ENCODE results near the gene ARHGAP27.
"Not testable (repeated sequence)": the region's sequence is repeated elsewhere in the genome, so short reads cannot be mapped to it uniquely, and the experiment has no call there.

ARHGAP27 gene

DNA sequence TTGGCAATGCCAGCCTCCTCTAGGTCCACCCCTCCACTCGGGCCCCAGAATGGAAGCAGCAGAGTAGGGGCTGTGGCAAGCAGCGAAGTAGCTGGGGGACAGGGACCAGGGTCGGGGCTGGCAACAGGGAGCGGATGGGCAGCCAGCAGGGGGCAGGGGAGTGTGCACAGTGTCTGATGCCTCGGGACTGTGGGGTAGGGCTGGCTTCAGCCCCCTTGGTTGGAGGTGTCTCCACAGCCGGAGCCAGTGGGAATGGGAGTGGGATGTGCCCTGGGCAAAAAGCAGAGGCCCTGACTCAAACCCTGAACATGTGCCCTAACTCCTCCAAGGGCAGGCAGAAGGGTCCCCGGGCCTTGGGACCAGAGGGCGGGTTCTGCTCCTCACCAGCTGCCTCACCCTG is 18.5 kb upstream of the ARHGAP27 start:
- in situ Hi-C loops (cut with MboI; ENCODE audit: low pct_unique_long_range_greater_than_20kb, low sequenced_read_pairs, unreplicated experiment) = no loop called here
- TF ChIP-seq, protein P1, sequence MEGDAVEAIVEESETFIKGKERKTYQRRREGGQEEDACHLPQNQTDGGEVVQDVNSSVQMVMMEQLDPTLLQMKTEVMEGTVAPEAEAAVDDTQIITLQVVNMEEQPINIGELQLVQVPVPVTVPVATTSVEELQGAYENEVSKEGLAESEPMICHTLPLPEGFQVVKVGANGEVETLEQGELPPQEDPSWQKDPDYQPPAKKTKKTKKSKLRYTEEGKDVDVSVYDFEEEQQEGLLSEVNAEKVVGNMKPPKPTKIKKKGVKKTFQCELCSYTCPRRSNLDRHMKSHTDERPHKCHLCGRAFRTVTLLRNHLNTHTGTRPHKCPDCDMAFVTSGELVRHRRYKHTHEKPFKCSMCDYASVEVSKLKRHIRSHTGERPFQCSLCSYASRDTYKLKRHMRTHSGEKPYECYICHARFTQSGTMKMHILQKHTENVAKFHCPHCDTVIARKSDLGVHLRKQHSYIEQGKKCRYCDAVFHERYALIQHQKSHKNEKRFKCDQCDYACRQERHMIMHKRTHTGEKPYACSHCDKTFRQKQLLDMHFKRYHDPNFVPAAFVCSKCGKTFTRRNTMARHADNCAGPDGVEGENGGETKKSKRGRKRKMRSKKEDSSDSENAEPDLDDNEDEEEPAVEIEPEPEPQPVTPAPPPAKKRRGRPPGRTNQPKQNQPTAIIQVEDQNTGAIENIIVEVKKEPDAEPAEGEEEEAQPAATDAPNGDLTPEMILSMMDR (IDR thresholded peaks at IDR 0.05; ENCODE audit: extremely low read depth, insufficient read depth, missing control alignments) = peak; percentile 33
- no peak for DNase-seq (ENCODE audit: low spot score)

DNA sequence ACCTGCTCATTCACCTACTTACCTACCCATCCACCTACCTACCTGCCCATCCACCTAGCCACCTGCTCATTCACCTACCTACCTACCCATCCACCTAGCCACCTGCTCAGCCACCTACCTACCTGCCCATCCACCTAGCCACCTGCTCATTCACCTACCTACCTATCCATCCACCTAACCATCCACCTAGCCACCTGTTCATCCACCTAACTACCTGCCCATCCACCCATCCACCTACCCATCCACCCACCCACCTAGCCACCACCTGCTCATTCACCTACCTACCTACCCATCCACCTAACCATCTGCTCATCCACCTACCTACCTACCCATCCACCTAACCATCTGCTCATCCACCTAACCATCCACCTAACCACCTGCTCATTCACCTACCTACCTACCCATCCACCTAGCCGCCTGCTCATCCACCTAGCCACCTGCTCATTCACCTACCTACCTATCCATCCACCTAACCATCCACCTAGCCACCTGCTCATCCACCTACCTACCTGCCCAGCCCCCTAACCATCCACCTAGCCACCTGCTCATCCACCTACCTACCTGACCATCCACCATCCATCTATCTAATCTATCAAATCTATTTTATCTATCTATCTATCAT is 17.1 kb upstream of the ARHGAP27 start:
- in situ Hi-C loops (cut with MboI; ENCODE audit: low pct_unique_long_range_greater_than_20kb, low sequenced_read_pairs, unreplicated experiment); DNase-seq (ENCODE audit: low spot score): not testable (repeated sequence)

DNA sequence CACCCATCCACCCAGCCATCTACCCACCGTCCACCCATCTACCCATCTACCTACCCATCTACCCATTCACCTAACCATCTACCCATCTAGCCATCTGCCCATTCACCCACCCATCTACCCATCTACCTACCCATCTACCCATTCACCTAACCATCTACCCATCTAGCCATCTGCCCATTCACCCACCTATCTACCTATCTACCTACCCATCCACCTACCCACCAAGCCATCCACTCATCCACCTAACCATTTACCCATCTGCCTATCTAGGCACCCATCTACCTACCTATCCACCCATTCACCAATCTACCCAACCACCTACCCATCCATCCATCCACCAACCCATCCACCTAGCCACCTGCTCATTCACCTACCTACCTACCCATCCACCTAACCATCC is 16.6 kb upstream of the ARHGAP27 start:
- in situ Hi-C loops (cut with MboI; ENCODE audit: low pct_unique_long_range_greater_than_20kb, low sequenced_read_pairs, unreplicated experiment); DNase-seq (ENCODE audit: low spot score): not testable (repeated sequence)

DNA sequence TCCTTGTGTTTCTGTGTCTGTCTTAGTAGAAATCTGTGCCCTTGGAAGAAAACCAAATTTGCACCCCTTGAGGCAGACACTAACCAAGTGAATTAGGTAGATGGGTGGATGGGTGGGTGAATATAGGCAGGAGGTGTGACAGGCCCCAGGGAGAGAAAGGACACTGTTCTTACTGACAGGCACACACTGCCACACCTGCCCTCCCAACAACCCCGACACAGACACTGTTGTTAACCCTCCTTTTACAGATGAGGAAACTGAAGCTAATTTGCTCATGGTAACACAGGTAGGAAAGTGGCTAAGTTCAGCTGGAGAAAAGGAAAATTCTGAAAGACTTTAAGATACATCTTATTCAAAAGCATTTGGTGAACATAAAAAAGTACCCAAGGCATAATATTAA is 15.8 kb upstream of the ARHGAP27 start:
- in situ Hi-C loops (cut with MboI; ENCODE audit: low pct_unique_long_range_greater_than_20kb, low sequenced_read_pairs, unreplicated experiment); DNase-seq (ENCODE audit: low spot score): not testable (repeated sequence)

DNA sequence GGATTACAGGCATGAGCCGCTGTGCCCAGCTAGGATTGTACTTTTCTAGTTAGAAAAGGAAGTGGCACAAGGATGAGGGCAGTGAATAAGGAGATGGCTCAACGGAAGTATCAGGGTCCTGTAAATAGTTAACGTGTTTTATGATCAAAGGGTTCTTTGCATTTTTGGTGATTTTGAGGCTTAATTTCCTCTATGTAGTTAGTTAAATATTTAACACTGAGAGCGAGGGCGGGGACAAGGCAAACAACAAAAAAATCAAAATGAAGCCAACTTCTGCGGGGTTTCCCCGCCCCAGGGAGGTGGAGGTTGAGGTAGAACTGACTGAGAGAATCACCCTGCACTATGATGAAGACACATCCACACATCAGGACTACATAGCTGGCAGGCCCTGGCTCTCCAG is 15.4 kb upstream of the ARHGAP27 start:
- DNase-seq (ENCODE audit: low spot score); in situ Hi-C loops (cut with MboI; ENCODE audit: low pct_unique_long_range_greater_than_20kb, low sequenced_read_pairs, unreplicated experiment): not testable (repeated sequence)

DNA sequence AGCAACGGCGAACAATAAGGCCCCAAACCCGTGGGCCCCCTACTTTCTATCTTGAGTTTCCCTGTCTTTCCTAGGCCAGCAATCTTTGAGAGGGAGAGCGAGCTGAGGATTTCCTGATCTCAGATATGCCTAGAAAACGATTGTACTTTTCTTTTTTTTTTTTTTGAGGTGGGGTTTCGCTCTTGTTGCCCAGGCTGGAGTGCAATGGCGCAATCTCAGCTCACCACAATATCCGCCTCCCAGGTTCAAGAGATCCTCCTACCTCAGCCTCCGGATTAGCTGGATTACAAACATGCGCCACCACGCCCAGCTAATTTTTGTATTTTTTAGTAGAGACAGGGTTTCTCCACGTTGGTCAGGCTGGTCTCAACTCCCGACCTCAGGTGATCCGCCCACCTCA is 15.0 kb upstream of the ARHGAP27 start:
- DNase-seq (ENCODE audit: low spot score); in situ Hi-C loops (cut with MboI; ENCODE audit: low pct_unique_long_range_greater_than_20kb, low sequenced_read_pairs, unreplicated experiment): not testable (repeated sequence)

DNA sequence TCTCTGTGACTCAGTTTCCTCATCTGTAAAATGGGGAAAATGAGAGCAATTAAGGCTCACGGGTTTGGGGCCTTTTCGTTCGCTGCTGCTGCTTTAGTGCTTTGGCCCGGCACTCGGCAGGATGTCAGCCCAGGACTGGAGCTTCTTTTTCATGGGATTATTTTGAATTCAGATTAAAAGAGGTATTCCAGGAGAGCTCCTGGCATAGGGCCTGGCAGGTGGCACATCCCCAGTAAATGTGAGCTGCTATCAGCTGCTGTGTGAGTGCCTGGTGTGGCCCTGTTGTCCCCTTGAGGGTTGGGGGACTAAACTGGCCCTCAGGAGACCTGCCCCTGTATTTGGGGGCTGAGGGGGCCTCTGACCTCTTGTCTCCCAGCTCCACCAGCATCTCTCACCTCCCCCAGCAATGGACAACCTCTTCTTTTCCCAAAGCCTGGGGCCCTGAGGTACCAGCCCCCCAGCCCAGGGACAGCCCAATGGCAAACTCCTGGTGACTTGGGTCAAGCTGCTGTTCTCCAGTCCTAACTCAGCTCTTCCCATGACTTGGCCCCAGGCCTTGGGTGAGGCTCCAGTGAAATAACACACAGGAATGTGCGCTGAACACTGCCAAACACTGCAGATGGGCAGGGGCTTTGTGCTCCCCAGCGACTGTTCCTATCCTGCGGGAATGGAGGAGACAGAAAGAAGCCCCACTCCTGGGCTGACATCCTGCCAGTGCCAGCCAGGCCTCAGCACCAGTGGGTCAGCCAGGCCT is 14.4 kb upstream of the ARHGAP27 start:
- in situ Hi-C loops (cut with MboI; ENCODE audit: low pct_unique_long_range_greater_than_20kb, low sequenced_read_pairs, unreplicated experiment); DNase-seq (ENCODE audit: low spot score): not testable (repeated sequence)

DNA sequence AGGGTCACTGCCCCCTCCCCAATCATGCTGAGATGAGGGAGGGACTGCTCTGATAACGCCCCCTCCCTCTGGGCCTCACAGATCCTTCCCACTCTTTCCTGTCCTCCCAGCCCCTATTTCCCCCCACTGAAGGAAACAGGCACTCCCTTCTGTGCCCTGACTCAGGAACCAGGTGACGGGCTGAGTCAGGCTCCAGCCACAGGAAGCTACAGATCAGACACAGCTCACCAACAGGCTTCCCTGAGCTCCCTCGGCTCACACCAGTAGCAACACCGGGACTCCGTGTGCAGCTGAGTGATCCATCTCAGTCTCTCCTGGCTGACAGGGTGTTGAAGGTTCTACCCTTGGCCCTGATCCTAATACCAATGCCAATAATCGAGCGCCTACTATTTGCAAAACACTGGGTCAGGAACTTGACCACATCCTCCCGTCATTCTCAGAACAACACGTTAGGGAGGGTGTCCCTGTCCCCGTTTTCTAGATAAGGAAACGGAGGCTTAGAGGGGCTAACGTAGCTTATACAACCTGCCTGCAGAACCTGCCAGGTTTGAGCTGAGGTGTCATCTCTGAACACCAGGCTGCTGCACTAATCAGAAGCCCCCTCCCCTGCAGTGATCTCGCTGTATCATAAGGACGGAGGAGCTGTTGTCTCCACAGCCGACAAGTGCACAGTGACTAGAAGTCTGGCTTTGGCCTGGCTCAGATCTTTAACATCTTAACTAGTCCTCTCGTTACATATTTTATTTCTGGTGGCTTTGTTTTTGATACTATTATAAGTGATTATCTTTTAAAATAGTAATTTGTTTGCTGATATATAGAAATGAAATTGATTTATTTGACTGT is 13.5 kb upstream of the ARHGAP27 start:
- in situ Hi-C loops (cut with MboI; ENCODE audit: low pct_unique_long_range_greater_than_20kb, low sequenced_read_pairs, unreplicated experiment); DNase-seq (ENCODE audit: low spot score): not testable (repeated sequence)

DNA sequence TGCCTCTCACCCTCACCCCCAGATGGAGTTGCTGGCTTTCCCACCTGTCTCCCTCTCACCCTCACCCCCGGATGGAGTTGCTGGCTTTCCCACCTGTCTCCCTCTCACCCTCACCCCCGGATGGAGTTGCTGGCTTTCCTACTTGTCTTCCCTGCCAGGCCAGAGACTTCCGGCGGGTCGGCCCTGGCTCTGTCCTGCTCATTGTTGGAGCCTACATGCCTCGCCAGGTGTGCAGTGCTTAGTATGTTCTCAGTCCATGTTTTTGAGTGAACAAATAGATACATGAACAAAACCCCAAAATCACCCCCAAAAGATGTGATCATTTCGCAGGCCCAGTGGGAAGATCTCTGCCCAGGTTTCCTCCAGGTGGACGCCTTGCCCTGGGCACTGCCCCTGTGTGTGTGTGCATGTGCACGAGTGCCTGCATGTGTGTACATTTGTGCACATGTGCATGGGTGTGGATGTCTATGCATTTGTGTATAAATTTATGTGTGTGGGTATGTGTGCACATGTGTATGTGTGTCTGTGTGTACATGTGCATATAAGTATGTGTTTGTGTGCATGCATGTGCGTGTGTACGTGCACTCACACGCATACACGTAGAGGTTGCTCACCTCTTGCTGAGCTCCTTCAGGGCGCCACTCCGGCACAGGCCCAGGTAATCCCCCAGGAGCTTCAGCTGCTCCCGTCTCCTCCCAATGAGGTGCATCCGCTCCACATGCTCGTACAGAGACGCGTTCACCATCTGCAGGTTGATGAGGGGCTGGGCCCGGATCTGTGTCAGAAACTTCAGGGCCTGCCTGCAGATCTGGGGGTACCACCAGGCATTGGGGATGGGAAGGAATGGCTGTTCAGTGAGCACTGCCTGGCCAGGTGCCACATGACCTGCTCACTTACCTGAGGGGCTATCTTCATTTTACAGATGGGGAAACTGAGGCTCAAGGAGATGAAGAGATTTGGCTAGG is 12.5 kb upstream of the ARHGAP27 start:
- in situ Hi-C loops (cut with MboI; ENCODE audit: low pct_unique_long_range_greater_than_20kb, low sequenced_read_pairs, unreplicated experiment); DNase-seq (ENCODE audit: low spot score): not testable (repeated sequence)

DNA sequence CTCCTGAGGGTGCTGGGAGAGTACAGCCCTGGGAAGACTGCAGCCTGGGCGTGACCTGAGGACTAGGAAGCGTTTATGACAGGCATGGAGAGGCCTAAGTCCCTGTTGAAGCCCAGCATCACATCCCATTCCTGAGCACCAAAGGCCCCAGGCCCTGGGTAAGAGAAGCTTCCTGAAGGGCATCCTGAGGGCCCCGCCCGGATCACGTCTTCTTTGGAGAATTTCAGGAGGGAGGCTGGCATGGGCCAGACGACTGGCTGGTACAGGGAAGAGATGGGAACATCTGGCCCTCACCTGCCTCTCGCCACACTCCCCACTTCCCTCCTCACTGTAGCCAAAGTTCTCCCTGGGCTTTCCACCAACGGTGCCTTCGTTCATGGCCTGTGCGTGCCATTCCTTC is 11.6 kb upstream of the ARHGAP27 start:
- in situ Hi-C loops (cut with MboI; ENCODE audit: low pct_unique_long_range_greater_than_20kb, low sequenced_read_pairs, unreplicated experiment); DNase-seq (ENCODE audit: low spot score): not testable (repeated sequence)

DNA sequence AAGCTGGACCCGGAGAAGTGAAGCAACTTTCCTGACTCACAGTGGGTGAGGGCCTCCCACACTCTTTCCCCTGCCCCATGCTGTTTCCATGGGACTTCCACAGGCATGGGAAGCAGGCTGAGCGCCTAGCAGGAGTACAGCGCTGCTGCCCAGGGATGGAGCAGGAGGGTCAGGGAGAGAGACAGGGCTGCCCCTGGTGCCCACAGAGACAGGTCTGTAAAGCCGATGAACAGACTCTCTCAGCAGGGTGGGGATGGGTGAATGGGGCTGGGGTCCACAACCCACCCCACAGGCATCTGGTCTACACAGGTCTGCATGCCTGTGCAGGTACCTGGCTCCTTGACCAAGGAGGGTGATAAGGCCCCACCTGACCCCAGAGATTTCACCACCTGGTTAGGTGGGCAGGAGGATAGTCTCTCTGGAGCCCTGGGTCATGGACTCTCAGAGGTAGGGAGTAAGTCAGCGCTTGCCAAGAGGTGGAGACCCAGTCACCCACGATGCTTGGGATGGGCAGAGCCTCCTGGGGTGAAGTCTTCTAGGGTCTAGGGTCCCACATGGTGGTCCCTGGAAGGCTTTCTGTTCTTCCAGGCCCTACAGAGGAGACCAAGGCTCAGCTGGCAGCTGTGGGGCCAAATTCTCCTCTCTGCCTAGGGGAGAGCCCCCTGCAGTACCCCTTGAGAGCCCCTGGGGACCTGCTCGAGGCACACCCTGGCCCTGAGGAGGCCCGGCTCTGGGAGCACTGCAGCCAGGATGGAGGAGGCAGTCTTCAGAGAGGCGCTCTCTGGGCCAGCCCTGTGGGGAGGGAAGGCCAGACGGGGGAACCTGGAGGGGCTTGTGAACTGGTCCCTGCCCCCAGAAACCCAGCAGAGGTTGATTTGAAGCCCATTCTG is 10.9 kb upstream of the ARHGAP27 start:
- in situ Hi-C loops (cut with MboI; ENCODE audit: low pct_unique_long_range_greater_than_20kb, low sequenced_read_pairs, unreplicated experiment) = not testable (repeated sequence)

More for the DNA sequence above, 10.9 kb upstream of the ARHGAP27 start:
- DNase-seq (ENCODE audit: low spot score) = not testable (repeated sequence)
